Measurements from ENCODE around the gene RBMS3. TPM values are rescaled to one million over a fixed set of nuclear protein-coding genes. Genes with fewer than 3 reads are reported as not detected.

Gene RBMS3
- total RNA-seq, 1 donor from 2014 or later, result 49.0 TPM

- intact Hi-C loops (cut with DNase I), result no loop called here
- DNase-seq (ENCODE audit: low spot score), result no peak
Observed at GRCh38 chr3:29705906-29706844, 425.3 kb downstream of the RBMS3 start.

- intact Hi-C loops (cut with DNase I), result no loop called here
- no peak for DNase-seq (ENCODE audit: low spot score)
Observed at GRCh38 chr3:29708884-29709283, 428.0 kb downstream of the RBMS3 start.

GRCh38 chr3:29711255-29711771 is 430.4 kb downstream of the RBMS3 start:
- intact Hi-C loops (cut with DNase I), result loop anchor here (10.0 kb wide), 1 partner anchor 797 kb away; no protein-coding TSS in a partner anchor
- no peak for DNase-seq (ENCODE audit: low spot score)

- intact Hi-C loops (cut with DNase I), result loop anchor here (10.0 kb wide), 1 partner anchor 801 kb away; no protein-coding TSS in a partner anchor
- no peak for DNase-seq (ENCODE audit: low spot score)
Observed at GRCh38 chr3:29716213-29716612, 435.3 kb downstream of the RBMS3 start.

GRCh38 chr3:29718661-29719065 is 437.8 kb downstream of the RBMS3 start:
- intact Hi-C loops (cut with DNase I), result loop anchor here (10.0 kb wide), 1 partner anchor 804 kb away; no protein-coding TSS in a partner anchor
- DNase-seq (ENCODE audit: low spot score), result no peak

GRCh38 chr3:29720665-29721064 is 439.8 kb downstream of the RBMS3 start:
- intact Hi-C loops (cut with DNase I), result no loop called here
- no peak for DNase-seq (ENCODE audit: low spot score)

GRCh38 chr3:29721789-29722188 is 440.9 kb downstream of the RBMS3 start:
- DNase-seq (ENCODE audit: low spot score), result no peak
- intact Hi-C loops (cut with DNase I), result no loop called here

- no peak for DNase-seq (ENCODE audit: low spot score)
- intact Hi-C loops (cut with DNase I), result no loop called here
Observed at GRCh38 chr3:29731050-29731449, 450.2 kb downstream of the RBMS3 start.

GRCh38 chr3:29741231-29741630 is 460.4 kb downstream of the RBMS3 start:
- intact Hi-C loops (cut with DNase I), result no loop called here

GRCh38 chr3:29745232-29745870 is 464.5 kb downstream of the RBMS3 start:
- DNase-seq (ENCODE audit: low spot score), result no peak
- intact Hi-C loops (cut with DNase I), result no loop called here

More at GRCh38 chr3:29741231-29741630, 460.4 kb downstream of the RBMS3 start:
- DNase-seq (ENCODE audit: low spot score), result no peak

- DNase-seq (ENCODE audit: low spot score), result no peak
- intact Hi-C loops (cut with DNase I), result no loop called here
Observed at GRCh38 chr3:29746163-29746760, 465.4 kb downstream of the RBMS3 start.

- intact Hi-C loops (cut with DNase I), result no loop called here
- no peak for DNase-seq (ENCODE audit: low spot score)
Observed at GRCh38 chr3:29747991-29748390, 467.1 kb downstream of the RBMS3 start.

GRCh38 chr3:29751647-29752314 is 470.9 kb downstream of the RBMS3 start:
- DNase-seq (ENCODE audit: low spot score), result no peak
- intact Hi-C loops (cut with DNase I), result no loop called here

- intact Hi-C loops (cut with DNase I), result no loop called here
Observed at GRCh38 chr3:29754346-29754745, 473.5 kb downstream of the RBMS3 start.

GRCh38 chr3:29755416-29755815 is 474.5 kb downstream of the RBMS3 start:
- no peak for DNase-seq (ENCODE audit: low spot score)
- intact Hi-C loops (cut with DNase I), result loop anchor here (5.0 kb wide), 2 partner anchors 58 to 228 kb away; no protein-coding TSS in a partner anchor

More at GRCh38 chr3:29754346-29754745, 473.5 kb downstream of the RBMS3 start:
- no peak for DNase-seq (ENCODE audit: low spot score)

GRCh38 chr3:29757054-29757777 is 476.3 kb downstream of the RBMS3 start:
- DNase-seq (ENCODE audit: low spot score), result no peak
- intact Hi-C loops (cut with DNase I), result loop anchor here (2.0 to 5.0 kb wide), 3 partner anchors 60 to 476 kb away; partner anchors contain the start of gene RBMS3

- intact Hi-C loops (cut with DNase I), result loop anchor here (5.0 kb wide), 2 partner anchors 61 to 231 kb away; no protein-coding TSS in a partner anchor
- DNase-seq (ENCODE audit: low spot score), result no peak
Observed at GRCh38 chr3:29758108-29758433, 477.2 kb downstream of the RBMS3 start.

- intact Hi-C loops (cut with DNase I), result loop anchor here (5.0 kb wide), 2 partner anchors 61 to 231 kb away; no protein-coding TSS in a partner anchor
- no peak for DNase-seq (ENCODE audit: low spot score)
Observed at GRCh38 chr3:29758434-29759322, 477.8 kb downstream of the RBMS3 start.
